Measurements from ENCODE around the gene TNFRSF14. TPM values are rescaled to one million over a fixed set of nuclear protein-coding genes. Genes with fewer than 3 reads are reported as not detected.

The TNFRSF14 gene
- total RNA-seq, 1 donor from 2014 or later: 0.26 TPM

- H3K27me3 Mint-ChIP-seq (ENCODE audit: unreplicated experiment): peaks cover 5% of the 10 kb centered on the region
Measured at GRCh38 chr1:2514863-2515762, 41.1 kb upstream of the TNFRSF14 start.

GRCh38 chr1:2515763-2516080, 40.4 kb upstream of the TNFRSF14 start:
- Mint-ChIP-seq H3K27ac (ENCODE audit: unreplicated experiment) (no peak overlapping the region), H3K36me3 (ENCODE audit: low read depth, unreplicated experiment) (peaks cover 17% of the 10 kb centered on the region), H3K9me3 (ENCODE audit: unreplicated experiment) (no peaks in the 10 kb centered on the region), H3K4me3 (ENCODE audit: unreplicated experiment) (no peak overlapping the region), H3K4me1 (ENCODE audit: unreplicated experiment) (no peaks in the 10 kb centered on the region), H3K27me3 (ENCODE audit: unreplicated experiment) (peaks cover 5% of the 10 kb centered on the region)
- no peak for TF ChIP-seq CTCF (IDR thresholded peaks at IDR 0.05; ENCODE audit: unreplicated experiment)
- no peak for DNase-seq (ENCODE audit: low spot score)

More at GRCh38 chr1:2514863-2515762, 41.1 kb upstream of the TNFRSF14 start:
- TF ChIP-seq CTCF (IDR thresholded peaks at IDR 0.05; ENCODE audit: unreplicated experiment): no peak
- Mint-ChIP-seq H3K9me3 (ENCODE audit: unreplicated experiment) (no peaks in the 10 kb centered on the region), H3K27ac (ENCODE audit: unreplicated experiment) (no peak overlapping the region), H3K4me1 (ENCODE audit: unreplicated experiment) (no peaks in the 10 kb centered on the region), H3K36me3 (ENCODE audit: low read depth, unreplicated experiment) (peaks cover 15% of the 10 kb centered on the region), H3K4me3 (ENCODE audit: unreplicated experiment) (no peak overlapping the region)
- DNase-seq (ENCODE audit: low spot score): no peak

GRCh38 chr1:2516124-2516523, 40.0 kb upstream of the TNFRSF14 start:
- no peak for DNase-seq (ENCODE audit: low spot score)
- TF ChIP-seq CTCF (IDR thresholded peaks at IDR 0.05; ENCODE audit: unreplicated experiment): no peak
- Mint-ChIP-seq H3K4me3 (ENCODE audit: unreplicated experiment) (no peak overlapping the region), H3K36me3 (ENCODE audit: low read depth, unreplicated experiment) (peaks cover 21% of the 10 kb centered on the region), H3K27ac (ENCODE audit: unreplicated experiment) (no peak overlapping the region), H3K27me3 (ENCODE audit: unreplicated experiment) (peaks cover 5% of the 10 kb centered on the region), H3K4me1 (ENCODE audit: unreplicated experiment) (no peaks in the 10 kb centered on the region), H3K9me3 (ENCODE audit: unreplicated experiment) (no peaks in the 10 kb centered on the region)

- H3K4me3 Mint-ChIP-seq (ENCODE audit: unreplicated experiment): no peak overlapping the region
- no peaks in the 10 kb centered on the region for H3K4me1 Mint-ChIP-seq (ENCODE audit: unreplicated experiment)
- TF ChIP-seq CTCF (IDR thresholded peaks at IDR 0.05; ENCODE audit: unreplicated experiment): no peak
- no peak overlapping the region for H3K27ac Mint-ChIP-seq (ENCODE audit: unreplicated experiment)
- peaks cover 18% of the 10 kb centered on the region for H3K36me3 Mint-ChIP-seq (ENCODE audit: low read depth, unreplicated experiment)
- no peaks in the 10 kb centered on the region for H3K9me3 Mint-ChIP-seq (ENCODE audit: unreplicated experiment)
- DNase-seq (ENCODE audit: low spot score): no peak
- peaks cover 2% of the 10 kb centered on the region for H3K27me3 Mint-ChIP-seq (ENCODE audit: unreplicated experiment)
Measured at GRCh38 chr1:2516946-2517345, 39.2 kb upstream of the TNFRSF14 start.

GRCh38 chr1:2517966-2518365, 38.2 kb upstream of the TNFRSF14 start:
- Mint-ChIP-seq H3K36me3 (ENCODE audit: low read depth, unreplicated experiment) (peaks cover 15% of the 10 kb centered on the region), H3K4me1 (ENCODE audit: unreplicated experiment) (peaks cover 5% of the 10 kb centered on the region), H3K27ac (ENCODE audit: unreplicated experiment) (no peak overlapping the region), H3K9me3 (ENCODE audit: unreplicated experiment) (no peaks in the 10 kb centered on the region), H3K4me3 (ENCODE audit: unreplicated experiment) (no peak overlapping the region), H3K27me3 (ENCODE audit: unreplicated experiment) (peaks cover 5% of the 10 kb centered on the region)
- DNase-seq (ENCODE audit: low spot score): no peak
- TF ChIP-seq CTCF (IDR thresholded peaks at IDR 0.05; ENCODE audit: unreplicated experiment): no peak
